B cell (primary cell): ENCODE measurements around the gene CUTC. TPM values are rescaled to one million over a fixed set of nuclear protein-coding genes. Genes with fewer than 3 reads are reported as not detected.

Experiments
- ATAC-seq: fragments of 200-7000 bp; cut with Tn5 transposase; one replicate; pipeline ENCODE4 v1.10.0; 2021; ENCODE audit warnings: low read depth, mild to moderate bottlenecking, moderate number of reproducible peaks, moderate library complexity
- CTCF ChIA-PET: fragments of 350-600 bp; sonication (Branson Sonifier 250); formaldehyde crosslinking; loops from one replicate; lab custom pipeline; 2021; ENCODE audit warnings: antibody characterized with exemption, inconsistent platforms; lab: Charles Lee
- POLR2A ChIA-PET: fragments of 350-600 bp; sonication (Branson Sonifier 250); formaldehyde crosslinking; loops from one replicate; lab custom pipeline; 2021; ENCODE audit warnings: antibody characterized with exemption; lab: Charles Lee
- DNase-seq: peaks from one replicate; pipeline ENCODE4 v3.0.0; 2013
- H2AFZ ChIP-seq: 2 replicates; pipeline ENCODE4 v1.6.1; 2012; ENCODE audit warnings: mild to moderate bottlenecking, low read depth, low read length; ENCODE audit not compliant: insufficient read depth, poor library complexity, severe bottlenecking
- H3K27ac ChIP-seq, 2 donors: 1 replicate in 1 of 2; 2 replicates in 1 of 2; pipeline ENCODE4 v1.5.1; 2012 to 2013; ENCODE audit warnings: low read length in 2 of 2, mild to moderate bottlenecking in 2 of 2, moderate library complexity in 1 of 2
- H3K27me3 ChIP-seq, 4 experiments: fragments of 200-600 bp in 1 of 4; sonication (generic) in 1 of 4; replicated peaks in 1 of 4; 1 replicate in 2 of 4; 2 replicates in 2 of 4; pipeline versions ENCODE4 v1.6.1 to v1.7.0; 2013 to 2016; ENCODE audit warnings: low read length in 3 of 4, mild to moderate bottlenecking in 2 of 4, mixed read lengths in 1 of 4, moderate library complexity in 1 of 4; ENCODE audit not compliant: insufficient read depth in 4 of 4, control insufficient read depth in 3 of 4; ENCODE audit errors: control extremely low read depth in 1 of 4
- H3K36me3 ChIP-seq, 2 experiments: replicated peaks in 1 of 2; 1 replicate in 1 of 2; 2 replicates in 1 of 2; pipeline versions ENCODE4 v1.6.1 to v1.7.1; 2013; ENCODE audit warnings: low read length in 1 of 2; ENCODE audit not compliant: insufficient read depth in 2 of 2, control insufficient read depth in 1 of 2; ENCODE audit errors: control extremely low read depth in 1 of 2, extremely low read depth in 1 of 2
- H3K4me1 ChIP-seq, 2 donors: fragments of 200-600 bp in 1 of 2; sonication (generic) in 1 of 2; 1 replicate in 1 of 2; 2 replicates in 1 of 2; pipeline versions ENCODE4 v1.5.1 to v1.6.1; 2013 to 2017; ENCODE audit warnings: low read length in 2 of 2; ENCODE audit not compliant: control insufficient read depth in 2 of 2, insufficient read depth in 2 of 2
- H3K4me2 ChIP-seq: replicated peaks from 2 replicates; pipeline ENCODE3; 2012; ENCODE audit warnings: mild to moderate bottlenecking, low read depth, low read length; ENCODE audit not compliant: poor library complexity, severe bottlenecking
- H3K4me3 ChIP-seq, 5 experiments: fragments of 200-600 bp in 1 of 5; sonication (generic) in 1 of 5; 1 replicate in 3 of 5; 2 replicates in 2 of 5; pipeline versions ENCODE4 v1.5.1 to v1.7.0; 2011 to 2016; ENCODE audit warnings: low read length in 4 of 5, mild to moderate bottlenecking in 4 of 5, low read depth in 2 of 5, control low read depth in 1 of 5, moderate library complexity in 1 of 5; ENCODE audit not compliant: insufficient read depth in 1 of 5; ENCODE audit errors: control extremely low read depth in 1 of 5, extremely low read depth in 1 of 5
- H3K79me2 ChIP-seq: fragments of 200-600 bp; sonication (generic); one replicate; pipeline ENCODE4 v1.6.0; 2016; ENCODE audit warnings: low read length; ENCODE audit not compliant: control insufficient read depth, insufficient read depth
- H3K9ac ChIP-seq: fragments of 200-600 bp; sonication (generic); 2 replicates; pipeline ENCODE4 v1.6.1; 2017; ENCODE audit warnings: mild to moderate bottlenecking, low read length, moderate library complexity
- H3K9me3 ChIP-seq, 3 donors: one replicate each; pipeline versions ENCODE4 v1.6.1 to v1.7.1; 2013; ENCODE audit warnings: low read length in 2 of 3; ENCODE audit not compliant: control insufficient read depth in 2 of 3, insufficient read depth in 1 of 3; ENCODE audit errors: control extremely low read depth in 1 of 3
- H4K20me1 ChIP-seq: 2 replicates; pipeline ENCODE4 v1.6.0; 2012; ENCODE audit warnings: mild to moderate bottlenecking, low read length; ENCODE audit not compliant: insufficient read depth, control insufficient read depth, poor library complexity, severe bottlenecking
- H3K27ac Mint-ChIP-seq: one replicate; pipeline ENCODE4 v1.8.0; 2021; ENCODE audit warnings: mixed read lengths
- H3K27me3 Mint-ChIP-seq: one replicate; pipeline ENCODE4 v1.8.0; 2021; ENCODE audit warnings: mixed read lengths
- H3K4me1 Mint-ChIP-seq: one replicate; pipeline ENCODE4 v1.8.0; 2021; ENCODE audit warnings: mixed read lengths
- H3K4me3 Mint-ChIP-seq: one replicate; pipeline ENCODE4 v1.8.0; 2021; ENCODE audit warnings: mixed read lengths
- H3K9me3 Mint-ChIP-seq: one replicate; pipeline ENCODE4 v1.8.0; 2022; ENCODE audit warnings: mixed read lengths; ENCODE audit not compliant: insufficient read depth
- CTCF ChIP-seq: fragments of 200-600 bp; IDR thresholded peaks from one replicate; pipeline ENCODE4 v1.8.0; 2022; ENCODE audit warnings: antibody characterized with exemption, mild to moderate bottlenecking
- EZH2 ChIP-seq: IDR thresholded peaks from 2 replicates; pipeline ENCODE4 v1.6.1; 2012; ENCODE audit warnings: borderline replicate concordance, low read depth, mild to moderate bottlenecking, moderate library complexity, low read length; ENCODE audit not compliant: insufficient read depth, poor library complexity, severe bottlenecking
- WGBS: methylation state at CpG from one replicate; pipeline ENCODE4 v1.1.5; 2013; ENCODE audit warnings: missing lambda C conversion rate; ENCODE audit not compliant: insufficient coverage; 5-methylcytosine and 5-hydroxymethylcytosine counted together
- intact Hi-C: fragments of 100-400 bp; cut with micrococcal nuclease; formaldehyde crosslinking; loops from one replicate; pipeline ENCODE4 v1.10.0; 2022
- polyA plus RNA-seq: library from polyadenylated mRNA; depleted of rRNA; stranded (reverse); fragments of >200 nt; gene quantifications from 2 replicates; pipeline ENCODE4 v1.2.3, GENCODE V29; 2012
- total RNA-seq, 2 donors: library from RNA; stranded (reverse); fragments of 120-200 nt in 1 of 2; gene quantifications; 1 replicate in 1 of 2; 2 replicates in 1 of 2; pipeline versions ENCODE4 v1.2.3 to v1.2.4, GENCODE V29; 2013 to 2022

CUTC gene
- total and polyA plus RNA-seq, 2 donors (not counting 1 experiment from before 2014, with no cell fraction given) = 22.8 to 33.3 TPM

- Histone ChIP-seq H3K27ac (no peak overlapping the region), H3K4me3 (no peak overlapping the region), H3K9me3 (no peaks in the 10 kb centered on the region), H3K4me2 (no peak overlapping the region), H3K4me1 (no peaks in the 10 kb centered on the region), H4K20me1 (no peaks in the 10 kb centered on the region), H2AFZ (no peak overlapping the region), H3K79me2 (no peaks in the 10 kb centered on the region), H3K9ac (no peak overlapping the region), H3K27me3 (no peaks in the 10 kb centered on the region), H3K36me3 (peaks cover 0 to 1% of the 10 kb centered on the region in 2 experiments)
- TF ChIP-seq CTCF (no peak), EZH2 (no peak)
- ChIA-PET POLR2A (no interaction called here), CTCF (no interaction called here)
- no peaks in the 10 kb centered on the region for H3K4me1 Mint-ChIP-seq
- 88% methylated on average over 2 of the region's 7 CpGs for WGBS
- H3K9me3 Mint-ChIP-seq = peaks cover 3% of the 10 kb centered on the region
- no peak overlapping the region for H3K27ac Mint-ChIP-seq
- DNase-seq (no peak), ATAC-seq (no peak)
- H3K4me3 Mint-ChIP-seq = no peak overlapping the region
- no peaks in the 10 kb centered on the region for H3K27me3 Mint-ChIP-seq
- intact Hi-C loops = no loop called here
Measured at GRCh38 chr10:99787782-99788445, 55.9 kb downstream of the CUTC start.

DNA sequence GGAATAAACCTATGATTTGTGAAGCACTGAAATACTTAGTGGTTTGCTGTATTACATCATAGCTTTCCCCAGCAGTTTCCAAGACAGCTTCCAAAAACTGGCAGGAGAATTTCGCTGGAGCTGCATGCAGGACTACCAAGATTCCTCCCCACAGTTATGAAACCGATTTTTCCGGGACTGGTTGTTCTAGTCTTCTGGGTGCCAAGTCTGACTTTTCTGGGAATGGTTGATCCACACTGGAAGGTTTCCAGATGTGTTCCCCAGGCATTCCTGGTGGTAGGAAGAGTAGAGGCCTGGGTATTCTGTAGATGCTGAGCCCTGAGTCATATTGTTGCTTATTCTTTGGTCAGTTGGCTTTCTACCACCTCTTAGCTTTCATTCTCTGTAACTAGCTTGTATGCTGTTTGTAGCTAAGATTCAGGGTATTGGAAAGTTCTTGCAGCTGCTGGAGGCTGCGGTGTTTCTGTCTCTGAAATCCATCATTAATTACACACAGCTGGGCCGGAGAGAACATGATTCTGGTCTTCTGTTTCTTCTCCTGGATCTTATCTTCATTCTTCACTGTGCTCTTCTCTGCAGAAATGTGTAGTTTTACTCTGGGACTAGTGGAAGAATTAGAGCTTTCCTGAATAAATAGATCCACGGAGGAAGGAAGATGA, 56.7 kb downstream of the CUTC start:
- Mint-ChIP-seq H3K27ac (no peak overlapping the region), H3K4me3 (no peak overlapping the region), H3K4me1 (no peaks in the 10 kb centered on the region), H3K27me3 (no peaks in the 10 kb centered on the region), H3K9me3 (peaks cover 3% of the 10 kb centered on the region)
- H3K27me3 ChIP-seq = no peaks in the 10 kb centered on the region
- no peak overlapping the region for H2AFZ ChIP-seq
- H4K20me1 ChIP-seq = no peaks in the 10 kb centered on the region
- no peak overlapping the region for H3K27ac ChIP-seq
- H3K4me3 ChIP-seq = no peak overlapping the region
- TF ChIP-seq CTCF (no peak), EZH2 (no peak)
- CTCF ChIA-PET = no interaction called here
- POLR2A ChIA-PET = no interaction called here
- no peaks in the 10 kb centered on the region for H3K4me1 ChIP-seq
- no peak for ATAC-seq
- intact Hi-C loops = no loop called here
- H3K9me3 ChIP-seq = no peaks in the 10 kb centered on the region
- DNase-seq = no peak
- peaks cover 0 to 1% of the 10 kb centered on the region in 2 experiments for H3K36me3 ChIP-seq
- WGBS = 67% methylated on average over 3 of the region's 6 CpGs
- H3K9ac ChIP-seq = no peak overlapping the region
- no peak overlapping the region for H3K4me2 ChIP-seq
- H3K79me2 ChIP-seq = no peaks in the 10 kb centered on the region
